NCI-H146 (cell line): Measurements from ENCODE around the gene SCPEP1.
A peak's percentile ranks its signal among the peaks of the same experiment; 100 is the strongest.

ENCODE experiments used
- DNase-seq: peaks from one replicate; lab custom pipeline; 2025; lab: John Stamatoyannopoulos, UW

The SCPEP1 gene

DNA sequence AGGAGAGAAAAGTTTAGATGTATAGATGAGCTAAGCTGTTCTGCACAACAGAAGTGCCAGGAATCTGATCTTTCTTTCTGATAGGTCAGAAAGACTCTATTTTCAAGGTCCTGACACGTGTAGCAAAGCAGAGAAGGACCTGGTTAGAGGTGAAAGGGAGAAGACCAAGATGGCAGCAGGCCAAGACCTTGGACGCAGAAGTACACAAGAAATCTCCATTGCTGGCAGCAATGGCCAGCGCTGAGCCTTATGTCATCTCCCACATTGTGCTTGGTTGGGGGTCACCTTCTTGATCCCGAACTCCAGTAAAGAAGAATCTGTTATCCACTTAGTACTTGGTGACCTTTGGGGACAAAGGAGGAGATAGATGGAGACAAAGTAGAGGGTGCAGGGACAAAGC lies 65.3 kb downstream of the SCPEP1 start:
- DNase-seq = no peak

DNA sequence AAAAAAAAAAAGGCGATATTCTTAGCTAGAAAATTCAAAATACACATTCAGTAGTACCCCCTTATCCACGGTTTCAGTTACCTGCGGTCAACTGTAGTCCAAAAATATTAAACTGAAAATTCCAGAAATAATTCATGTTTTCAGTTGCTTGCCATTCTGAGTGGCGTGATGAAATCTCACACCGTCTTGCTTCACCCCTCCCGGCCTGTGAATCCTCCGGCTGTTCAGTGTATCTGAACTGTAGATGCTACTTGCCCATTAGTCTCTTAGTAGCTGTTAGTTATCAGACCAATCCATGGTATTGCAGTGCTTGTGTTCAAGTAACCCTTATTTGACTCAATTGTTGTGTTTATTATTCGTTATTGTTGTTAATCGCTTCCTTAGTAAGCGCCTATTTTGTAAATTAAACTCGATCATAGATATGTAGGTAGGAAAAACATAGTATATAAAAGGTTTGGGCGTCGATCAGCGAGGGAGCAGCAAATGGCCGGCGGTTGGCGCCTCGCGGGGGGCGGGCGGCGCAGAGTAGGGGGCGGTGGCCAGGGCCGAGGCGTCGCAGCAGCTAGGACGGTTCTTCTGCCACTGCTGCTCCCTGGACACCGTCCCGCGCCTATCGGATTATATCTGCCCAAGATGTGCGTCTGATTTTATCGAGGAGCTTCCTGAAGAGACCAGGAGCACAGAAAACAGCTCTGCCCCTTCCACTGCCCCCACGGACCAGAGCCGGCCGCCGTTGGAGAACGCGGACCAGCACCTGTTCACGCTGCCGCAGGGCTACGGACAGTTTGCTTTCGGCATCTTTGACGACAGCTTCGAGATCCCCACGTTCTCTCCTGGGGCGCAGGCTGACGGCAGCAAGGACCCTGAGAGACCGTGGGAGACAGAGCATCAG lies 67.3 kb downstream of the SCPEP1 start:
- DNase-seq = no peak

DNA sequence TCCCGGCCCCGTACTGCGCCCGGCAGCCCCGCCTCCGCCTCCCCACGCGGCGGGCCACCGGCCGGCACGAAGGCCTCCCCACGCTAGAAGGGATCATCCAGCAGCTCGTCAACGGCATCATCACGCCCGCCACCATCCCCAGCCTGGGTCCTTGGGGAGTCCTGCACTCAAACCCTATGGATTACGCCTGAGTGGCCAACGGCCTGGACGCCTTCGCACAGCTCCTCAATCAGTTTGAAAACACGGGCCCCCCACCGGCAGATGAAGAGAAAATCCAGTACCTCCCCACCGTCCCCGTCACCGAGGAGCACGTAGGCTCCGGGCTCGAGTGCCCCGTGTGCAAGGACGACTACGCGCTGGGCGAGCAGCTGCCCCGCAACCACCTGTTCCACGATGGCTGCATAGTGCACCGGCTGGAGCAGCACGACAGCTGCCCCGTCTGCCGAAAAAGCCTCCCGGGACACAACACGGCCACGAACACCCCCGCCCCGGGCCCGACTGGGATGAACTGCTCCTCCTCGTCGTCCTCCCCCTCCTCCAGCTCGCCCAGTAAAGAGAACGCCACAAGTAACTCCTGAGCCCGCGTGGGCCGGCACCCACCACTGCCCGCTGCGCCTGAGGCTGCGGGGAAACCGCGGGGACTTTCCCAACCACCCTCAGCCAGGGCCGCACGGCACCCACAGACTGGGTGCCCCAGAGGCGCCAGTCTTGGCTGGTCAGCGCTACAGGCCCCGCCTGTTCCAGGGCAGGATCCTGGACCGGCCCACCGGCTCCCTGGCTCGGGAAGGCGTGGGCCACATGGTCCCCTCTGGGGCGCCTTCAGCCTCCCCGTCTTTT lies 68.2 kb downstream of the SCPEP1 start:
- DNase-seq = no peak

DNA sequence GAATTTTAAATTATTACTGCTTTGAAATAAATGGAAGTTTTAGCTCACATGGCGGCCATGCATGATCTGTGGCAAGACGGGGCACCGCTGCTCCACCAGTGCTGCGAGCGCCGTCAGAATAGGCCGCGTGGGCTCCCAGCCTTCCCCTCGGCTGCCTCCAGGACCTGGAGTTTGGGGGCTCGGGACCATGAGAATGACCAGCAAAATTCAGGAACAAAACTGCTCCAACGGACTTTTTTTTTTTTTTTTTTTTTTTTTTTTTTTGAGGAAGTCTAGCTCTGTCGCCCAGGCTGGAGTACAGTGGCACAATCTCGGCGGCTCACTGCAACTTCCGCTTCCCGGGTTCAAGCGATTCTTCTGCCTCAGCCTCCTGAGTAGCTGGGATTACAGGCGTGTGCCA lies 68.8 kb downstream of the SCPEP1 start:
- no peak for DNase-seq

DNA sequence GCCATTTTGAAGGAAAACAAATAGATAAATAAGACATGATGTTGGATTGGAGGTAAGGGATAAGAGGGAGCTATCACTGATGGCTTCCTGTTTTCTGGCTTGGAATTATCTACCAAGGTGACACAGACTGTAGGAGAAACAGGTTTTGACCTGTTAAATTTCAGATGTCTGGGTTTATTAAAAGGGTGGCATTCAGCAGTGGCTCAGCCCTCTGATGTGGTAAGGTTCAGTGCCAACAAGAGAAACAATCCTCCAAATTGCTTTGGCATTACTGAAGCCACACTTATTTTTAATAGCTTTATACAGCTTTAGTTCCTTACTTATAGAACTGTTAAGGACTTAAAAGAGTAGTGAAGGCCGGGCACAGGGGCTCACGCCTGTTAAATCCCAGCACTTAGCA lies 70.2 kb downstream of the SCPEP1 start:
- DNase-seq = no peak

DNA sequence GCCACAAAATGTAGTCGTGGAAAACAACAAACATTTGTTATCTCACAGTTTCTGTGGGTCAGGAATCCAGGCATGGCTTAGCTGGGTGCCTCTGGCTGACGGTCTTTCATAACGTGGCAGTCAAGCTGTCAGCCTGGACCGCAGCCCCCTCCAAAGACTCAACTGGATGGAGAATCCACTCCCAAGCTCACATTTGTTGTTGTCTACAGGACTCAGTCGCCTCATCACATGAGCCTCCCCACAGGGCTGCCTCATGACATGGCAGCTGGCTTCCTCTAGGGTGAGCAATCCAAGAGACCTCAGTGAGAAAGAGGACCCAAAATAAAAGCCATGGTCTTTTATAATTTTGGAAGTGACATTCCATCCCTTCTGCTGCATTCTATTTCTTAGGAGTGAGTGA lies 72.4 kb downstream of the SCPEP1 start:
- DNase-seq = no peak

DNA sequence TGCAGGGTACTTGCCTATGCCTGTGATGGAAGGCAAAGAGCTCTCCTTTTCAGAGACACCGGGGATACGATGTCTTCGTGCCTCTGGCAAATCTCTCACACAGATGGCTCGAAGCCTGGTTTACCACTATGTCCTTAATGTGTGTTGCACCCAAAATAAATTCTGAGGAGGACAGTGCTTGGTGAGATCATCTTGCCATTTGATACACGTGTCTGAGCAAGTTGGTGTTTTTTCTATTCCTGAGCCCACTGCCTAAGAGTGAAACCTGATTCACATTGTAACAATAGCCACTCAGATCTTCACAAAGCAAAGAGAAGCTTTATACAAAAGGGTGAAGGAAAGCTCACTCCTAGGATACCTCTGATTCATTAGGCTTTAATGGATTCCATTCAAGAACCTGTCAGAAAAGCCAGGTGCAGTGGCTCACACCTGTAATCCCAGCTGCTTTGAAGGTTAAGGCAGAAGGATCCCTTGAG lies 74.0 kb downstream of the SCPEP1 start:
- DNase-seq = peak; percentile 96
